Fibroblast of lung (primary cell): ENCODE measurements around the gene FAM181A. TPM values are rescaled to one million over a fixed set of nuclear protein-coding genes. Genes with fewer than 3 reads are reported as not detected.

Experiments used
- DNase-seq, 2 donors: peaks; one replicate each; pipeline versions ENCODE4 v3.0.0 to v3.0.0-alpha.2; 2010; ENCODE audit warnings: low read depth in 2 of 2
- H2AFZ ChIP-seq: 2 replicates; pipeline ENCODE4 v1.5.1; 2012; ENCODE audit warnings: low read length, control low read depth, inconsistent platforms
- H3K27ac ChIP-seq: 2 replicates; pipeline ENCODE4 v1.5.1; 2011; ENCODE audit warnings: low read length, control low read depth; ENCODE audit not compliant: insufficient read depth
- H3K27me3 ChIP-seq: 2 replicates; pipeline ENCODE4 v1.5.1; 2011; ENCODE audit warnings: mild to moderate bottlenecking, low read length; ENCODE audit not compliant: control insufficient read depth, insufficient read depth
- H3K36me3 ChIP-seq: 2 replicates; pipeline ENCODE4 v1.5.1; 2011; ENCODE audit warnings: low read length; ENCODE audit not compliant: control insufficient read depth, insufficient read depth
- H3K4me1 ChIP-seq: 2 replicates; pipeline ENCODE4 v1.5.1; 2011; ENCODE audit warnings: low read length; ENCODE audit not compliant: control insufficient read depth, insufficient read depth; ENCODE audit errors: extremely low read depth
- H3K4me2 ChIP-seq: 2 replicates; pipeline ENCODE4 v1.5.1; 2011; ENCODE audit warnings: low read length, control low read depth; ENCODE audit not compliant: insufficient read depth; ENCODE audit errors: extremely low read depth
- H3K4me3 ChIP-seq, 4 experiments: fragments of 200-600 bp in 1 of 4; sonication (generic) in 1 of 4; replicated peaks in 1 of 4; 2 replicates each; pipeline ENCODE4 v1.5.1; 2011 to 2016; ENCODE audit warnings: low read length in 4 of 4, low read depth in 3 of 4, mild to moderate bottlenecking in 3 of 4, control low read depth in 2 of 4, inconsistent platforms in 1 of 4, mixed read lengths in 1 of 4; ENCODE audit not compliant: insufficient read depth in 1 of 4; ENCODE audit errors: control extremely low read depth in 1 of 4
- H3K79me2 ChIP-seq: 2 replicates; pipeline ENCODE4 v1.5.1; 2012; ENCODE audit warnings: mild to moderate bottlenecking, low read length, inconsistent platforms; ENCODE audit not compliant: control insufficient read depth, insufficient read depth
- H3K9ac ChIP-seq: 2 replicates; pipeline ENCODE4 v1.5.1; 2011; ENCODE audit warnings: mild to moderate bottlenecking, low read length, control low read depth; ENCODE audit not compliant: insufficient read depth
- H3K9me3 ChIP-seq: 2 replicates; pipeline ENCODE4 v1.5.1; 2012; ENCODE audit warnings: low read depth, low read length; ENCODE audit not compliant: control insufficient read depth, insufficient read depth
- H4K20me1 ChIP-seq: 2 replicates; pipeline ENCODE4 v1.5.1; 2011; ENCODE audit warnings: low read length; ENCODE audit not compliant: control insufficient read depth, insufficient read depth; ENCODE audit errors: extremely low read depth
- EZH2 ChIP-seq: IDR thresholded peaks from 2 replicates; pipeline ENCODE4 v1.5.1; 2012; ENCODE audit warnings: low read length, control low read depth, mild to moderate bottlenecking; ENCODE audit errors: missing control alignments
- polyA plus RNA-seq, 2 donors: library from polyadenylated mRNA; depleted of rRNA in 1 of 2; stranded (reverse) in 1 of 2; unstranded in 1 of 2; fragments of >200 nt; gene quantifications; 2 replicates each; pipeline ENCODE4 v1.2.1, GENCODE V29; 2011 to 2012; ENCODE audit warnings: missing spikeins in 1 of 2
- total RNA-seq: library from RNA; depleted of rRNA; stranded (reverse); fragments of >200 nt; gene quantifications from 2 replicates; pipeline ENCODE4 v1.2.1, GENCODE V29; 2014
- TF ChIP-seq, protein P1 (sequence below), 2 donors: IDR thresholded peaks in 1 of 2; conservative IDR thresholded peaks in 1 of 2; 1 replicate in 1 of 2; 2 replicates in 1 of 2; pipeline ENCODE4 v1.5.1; 2011 to 2012; ENCODE audit warnings: low read length in 2 of 2, control low read depth in 1 of 2, inconsistent platforms in 1 of 2, low read depth in 1 of 2, mild to moderate bottlenecking in 1 of 2

Gene FAM181A
- total and polyA plus RNA-seq, 2 donors (not counting 1 experiment from before 2014, with no cell fraction given), result not detected

DNA sequence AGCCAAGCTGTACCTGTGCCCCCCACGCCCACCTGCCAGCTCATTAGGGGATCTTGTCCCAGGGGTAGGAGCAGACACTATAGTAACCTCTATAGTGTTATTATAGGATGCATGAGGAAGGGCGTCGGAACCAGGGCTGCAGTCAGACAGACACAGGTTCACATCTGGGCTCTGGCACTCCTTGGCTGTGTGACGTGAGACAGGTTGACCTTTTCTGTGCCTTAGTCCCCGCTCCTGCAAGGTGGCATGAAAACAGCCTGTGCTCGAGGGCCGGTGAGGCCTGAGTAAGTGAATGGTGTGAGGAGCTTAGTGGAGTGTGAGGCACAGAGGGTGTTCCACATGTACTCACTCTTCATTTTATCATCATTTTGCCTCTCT is 30.2 kb downstream of the FAM181A start:
- H3K9ac ChIP-seq, result no peak overlapping the region
- no peaks in the 10 kb centered on the region for H3K79me2 ChIP-seq
- no peak for TF ChIP-seq EZH2
- TF ChIP-seq, protein P1, sequence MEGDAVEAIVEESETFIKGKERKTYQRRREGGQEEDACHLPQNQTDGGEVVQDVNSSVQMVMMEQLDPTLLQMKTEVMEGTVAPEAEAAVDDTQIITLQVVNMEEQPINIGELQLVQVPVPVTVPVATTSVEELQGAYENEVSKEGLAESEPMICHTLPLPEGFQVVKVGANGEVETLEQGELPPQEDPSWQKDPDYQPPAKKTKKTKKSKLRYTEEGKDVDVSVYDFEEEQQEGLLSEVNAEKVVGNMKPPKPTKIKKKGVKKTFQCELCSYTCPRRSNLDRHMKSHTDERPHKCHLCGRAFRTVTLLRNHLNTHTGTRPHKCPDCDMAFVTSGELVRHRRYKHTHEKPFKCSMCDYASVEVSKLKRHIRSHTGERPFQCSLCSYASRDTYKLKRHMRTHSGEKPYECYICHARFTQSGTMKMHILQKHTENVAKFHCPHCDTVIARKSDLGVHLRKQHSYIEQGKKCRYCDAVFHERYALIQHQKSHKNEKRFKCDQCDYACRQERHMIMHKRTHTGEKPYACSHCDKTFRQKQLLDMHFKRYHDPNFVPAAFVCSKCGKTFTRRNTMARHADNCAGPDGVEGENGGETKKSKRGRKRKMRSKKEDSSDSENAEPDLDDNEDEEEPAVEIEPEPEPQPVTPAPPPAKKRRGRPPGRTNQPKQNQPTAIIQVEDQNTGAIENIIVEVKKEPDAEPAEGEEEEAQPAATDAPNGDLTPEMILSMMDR (conservative IDR thresholded peaks at IDR 0.05 in 1 of 2, IDR thresholded peaks at IDR 0.05 in 1 of 2; ENCODE audit: low read depth in 1 of 2, low read length in 2 of 2), result no peak
- H3K27me3 ChIP-seq, result no peaks in the 10 kb centered on the region
- H3K4me3 ChIP-seq, result no peak overlapping the region
- no peaks in the 10 kb centered on the region for H3K36me3 ChIP-seq
- DNase-seq, result no peak
- H3K4me2 ChIP-seq, result no peak overlapping the region
- no peak overlapping the region for H2AFZ ChIP-seq
- no peaks in the 10 kb centered on the region for H4K20me1 ChIP-seq
- no peaks in the 10 kb centered on the region for H3K4me1 ChIP-seq
- H3K27ac ChIP-seq, result no peak overlapping the region
- no peaks in the 10 kb centered on the region for H3K9me3 ChIP-seq

DNA sequence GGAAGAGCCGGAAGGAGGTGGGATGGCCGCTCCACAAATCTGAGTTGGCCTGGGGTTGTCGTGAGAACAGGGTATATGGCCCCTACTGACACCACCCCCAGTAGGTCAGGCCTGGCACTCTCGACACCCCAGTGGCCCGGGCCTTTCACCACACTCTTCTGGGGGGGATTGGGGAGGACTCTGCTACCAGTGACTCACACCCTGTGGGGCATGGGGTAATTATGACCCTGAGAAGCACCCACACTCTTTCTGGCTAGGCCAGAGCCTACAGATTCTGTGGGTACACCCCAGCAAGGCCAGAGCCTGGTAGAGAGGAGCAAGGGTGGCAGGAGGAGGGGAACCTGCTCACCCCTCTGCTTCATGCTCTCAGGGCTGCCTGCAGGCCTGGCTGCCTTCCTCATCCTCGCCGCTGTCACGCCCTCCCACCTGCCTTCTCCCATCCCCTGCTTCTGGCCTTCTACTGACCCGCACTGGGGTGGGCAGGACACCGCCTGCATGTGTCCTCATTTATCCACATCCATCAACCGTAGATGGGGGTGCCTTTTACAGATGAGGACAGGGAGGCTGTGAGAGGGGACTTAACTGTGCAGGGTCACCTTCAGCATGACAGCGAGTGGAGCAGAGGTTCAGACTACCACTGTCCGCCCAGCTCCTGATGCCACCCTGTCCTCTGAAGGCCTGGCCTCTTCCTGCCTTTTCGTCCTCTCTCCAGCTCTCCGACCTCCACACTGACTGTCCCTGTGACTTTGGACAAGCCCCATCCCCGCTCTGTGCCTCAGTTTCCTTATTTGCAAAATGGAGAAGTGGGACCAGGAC is 30.8 kb downstream of the FAM181A start:
- no peak overlapping the region for H3K9ac ChIP-seq
- H3K36me3 ChIP-seq, result no peaks in the 10 kb centered on the region
- DNase-seq, result no peak
- no peak overlapping the region for H3K4me3 ChIP-seq
- H3K4me1 ChIP-seq, result no peaks in the 10 kb centered on the region
- no peak overlapping the region for H2AFZ ChIP-seq
- H3K79me2 ChIP-seq, result no peaks in the 10 kb centered on the region
- no peak overlapping the region for H3K4me2 ChIP-seq
- TF ChIP-seq, protein P1 (conservative IDR thresholded peaks at IDR 0.05 in 1 of 2, IDR thresholded peaks at IDR 0.05 in 1 of 2; ENCODE audit: low read depth in 1 of 2, low read length in 2 of 2), result no peak
- TF ChIP-seq EZH2, result no peak
- no peaks in the 10 kb centered on the region for H3K27me3 ChIP-seq
- H3K9me3 ChIP-seq, result no peaks in the 10 kb centered on the region
- no peaks in the 10 kb centered on the region for H4K20me1 ChIP-seq
- H3K27ac ChIP-seq, result no peak overlapping the region

DNA sequence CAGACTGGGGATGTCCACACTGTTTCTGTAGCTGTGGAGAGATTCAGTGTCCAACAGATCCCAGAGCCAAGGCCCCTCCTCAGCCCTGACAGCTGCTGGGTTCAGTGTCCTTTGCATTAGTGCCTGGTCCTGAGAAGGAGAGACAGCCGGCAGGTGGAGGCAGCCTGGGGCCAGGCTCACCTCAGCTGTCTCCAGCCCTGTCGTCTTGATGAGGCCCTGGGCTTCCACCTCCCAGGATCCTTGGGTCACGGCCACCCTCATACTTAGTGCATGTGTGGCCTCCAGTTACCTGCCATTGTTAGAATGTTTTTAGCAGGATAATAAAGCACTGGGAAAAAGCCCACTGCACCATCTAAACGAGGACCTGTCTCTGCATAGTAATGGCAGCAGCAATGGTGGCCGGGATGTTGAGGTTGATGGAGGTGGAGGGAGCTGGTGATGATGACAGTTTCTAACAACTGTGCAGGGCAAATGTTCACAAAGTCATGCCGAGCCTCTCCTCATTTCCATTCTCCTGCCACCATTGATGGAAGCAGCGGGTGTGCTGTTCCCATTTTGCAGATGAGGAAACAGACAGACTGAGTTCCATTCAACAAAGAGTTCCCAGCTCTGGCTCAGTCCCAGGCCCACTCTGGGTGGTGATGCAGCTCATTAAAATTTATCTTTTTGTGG is 31.6 kb downstream of the FAM181A start:
- H3K27ac ChIP-seq, result no peak overlapping the region
- H3K9ac ChIP-seq, result no peak overlapping the region
- no peaks in the 10 kb centered on the region for H3K27me3 ChIP-seq
- TF ChIP-seq EZH2, result no peak
- TF ChIP-seq, protein P1 (conservative IDR thresholded peaks at IDR 0.05 in 1 of 2, IDR thresholded peaks at IDR 0.05 in 1 of 2; ENCODE audit: low read depth in 1 of 2, low read length in 2 of 2), result no peak
- H3K79me2 ChIP-seq, result no peaks in the 10 kb centered on the region
- H3K4me2 ChIP-seq, result no peak overlapping the region
- H3K4me1 ChIP-seq, result no peaks in the 10 kb centered on the region
- no peaks in the 10 kb centered on the region for H4K20me1 ChIP-seq
- no peaks in the 10 kb centered on the region for H3K36me3 ChIP-seq
- no peaks in the 10 kb centered on the region for H3K9me3 ChIP-seq
- no peak overlapping the region for H2AFZ ChIP-seq
- no peak overlapping the region for H3K4me3 ChIP-seq
- no peak for DNase-seq
